Chondrocyte (in vitro differentiated cells): ENCODE results near the gene LIG3. TPM values are rescaled to one million over a fixed set of nuclear protein-coding genes. Genes with fewer than 3 reads are reported as not detected.

ENCODE experiments used
- DNase-seq: peaks from one replicate; pipeline ENCODE4 v3.0.0; 2021; ENCODE audit warnings: mixed read lengths, low spot score
- H3K27ac Mint-ChIP-seq: one replicate; pipeline ENCODE4 v1.8.0; 2021; ENCODE audit warnings: mild to moderate bottlenecking, moderate library complexity, mixed read lengths; ENCODE audit not compliant: unreplicated experiment
- H3K27me3 Mint-ChIP-seq: 2 replicates; pipeline ENCODE4 v1.8.0; 2021; ENCODE audit warnings: low read depth, mixed read lengths
- H3K36me3 Mint-ChIP-seq: 2 replicates; pipeline ENCODE4 v1.8.0; 2021; ENCODE audit warnings: low read depth, mixed read lengths
- H3K4me1 Mint-ChIP-seq: 2 replicates; pipeline ENCODE4 v1.8.0; 2021; ENCODE audit warnings: low read depth, mild to moderate bottlenecking, mixed read lengths
- H3K4me3 Mint-ChIP-seq: one replicate; pipeline ENCODE4 v1.8.0; 2021; ENCODE audit warnings: mild to moderate bottlenecking, moderate library complexity, mixed read lengths; ENCODE audit not compliant: unreplicated experiment
- H3K9me3 Mint-ChIP-seq: 2 replicates; pipeline ENCODE4 v1.8.0; 2021; ENCODE audit warnings: low read depth, mixed read lengths
- CTCF ChIP-seq: fragments of 200-600 bp; sonication (generic); IDR thresholded peaks from 2 replicates; pipeline ENCODE4 v1.5.0; 2021; ENCODE audit warnings: antibody characterized with exemption, mild to moderate bottlenecking, moderate library complexity
- total RNA-seq: library from RNA; stranded (reverse); gene quantifications from 3 replicates; pipeline ENCODE4 v1.2.1, GENCODE V29; 2021

LIG3 gene
- total RNA-seq, 1 donor from 2014 or later, result 26.0 TPM

GRCh38 chr17:34991606-34992005 is 11.3 kb downstream of the LIG3 start:
- Mint-ChIP-seq H3K9me3 (no peaks in the 10 kb centered on the region), H3K4me3 (no peak overlapping the region), H3K27ac (no peak overlapping the region), H3K36me3 (peaks cover 43% of the 10 kb centered on the region), H3K4me1 (peaks cover 3% of the 10 kb centered on the region), H3K27me3 (no peaks in the 10 kb centered on the region)
- no peak for TF ChIP-seq CTCF
- DNase-seq, result no peak

DNA sequence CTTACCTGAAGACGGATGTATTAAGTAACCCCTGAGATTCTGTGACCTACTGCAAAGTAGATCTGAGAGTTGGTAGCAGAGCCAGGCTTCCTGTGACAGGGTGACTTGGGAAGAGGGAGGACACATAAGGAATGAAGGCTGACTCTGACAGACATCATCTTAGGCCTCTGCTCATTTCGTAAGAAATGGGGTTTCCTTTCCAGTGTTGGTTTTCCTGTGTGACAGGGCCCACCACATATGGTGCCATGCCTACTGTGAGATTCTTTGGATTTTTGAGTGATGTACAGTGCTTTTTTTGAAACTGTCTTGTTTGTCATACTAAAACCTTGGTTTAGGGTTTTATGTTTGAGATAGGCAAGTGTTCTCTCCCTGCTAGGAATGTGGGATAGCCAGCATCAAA is 12.7 kb downstream of the LIG3 start:
- H3K36me3 Mint-ChIP-seq, result peaks cover 41% of the 10 kb centered on the region
- no peak for TF ChIP-seq CTCF
- DNase-seq, result no peak
- peaks cover 17% of the 10 kb centered on the region for H3K4me1 Mint-ChIP-seq
- no peak overlapping the region for H3K27ac Mint-ChIP-seq
- H3K27me3 Mint-ChIP-seq, result no peaks in the 10 kb centered on the region
- H3K9me3 Mint-ChIP-seq, result no peaks in the 10 kb centered on the region
- H3K4me3 Mint-ChIP-seq, result no peak overlapping the region

- Mint-ChIP-seq H3K9me3 (no peaks in the 10 kb centered on the region), H3K27me3 (no peaks in the 10 kb centered on the region), H3K4me3 (no peak overlapping the region), H3K27ac (peak overlapping the region; percentile 84), H3K4me1 (peaks cover 25% of the 10 kb centered on the region), H3K36me3 (peaks cover 31% of the 10 kb centered on the region)
- no peak for TF ChIP-seq CTCF
- DNase-seq, result no peak
Observed at GRCh38 chr17:34996422-34997285, 16.3 kb downstream of the LIG3 start.

DNA sequence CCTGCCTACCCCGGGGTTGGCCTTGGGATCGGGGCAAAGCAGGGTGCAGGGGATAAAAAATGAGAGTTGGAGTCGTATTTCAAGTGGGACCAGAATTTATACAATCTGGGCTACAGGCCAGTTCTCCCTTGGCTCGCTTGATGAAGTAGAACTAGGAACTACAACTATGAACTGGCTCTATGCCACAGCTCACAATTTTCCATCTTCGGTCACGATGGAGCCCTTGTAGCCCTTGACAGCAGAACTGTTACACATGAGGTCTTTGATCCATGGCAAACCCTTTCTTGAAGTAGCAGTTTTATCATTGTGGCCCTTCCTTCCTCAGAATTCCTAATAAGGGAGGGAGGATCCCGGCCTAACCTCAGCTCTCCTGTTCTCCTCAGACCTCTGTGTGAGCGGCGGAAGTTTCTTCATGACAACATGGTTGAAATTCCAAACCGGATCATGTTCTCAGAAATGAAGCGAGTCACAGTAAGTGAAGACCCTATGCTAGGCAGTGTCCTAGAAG is 17.1 kb downstream of the LIG3 start:
- no peak overlapping the region for H3K4me3 Mint-ChIP-seq
- H3K27me3 Mint-ChIP-seq, result no peaks in the 10 kb centered on the region
- no peak for DNase-seq
- peaks cover 28% of the 10 kb centered on the region for H3K4me1 Mint-ChIP-seq
- H3K27ac Mint-ChIP-seq, result peak overlapping the region; percentile 84
- TF ChIP-seq CTCF, result no peak
- peaks cover 33% of the 10 kb centered on the region for H3K36me3 Mint-ChIP-seq
- H3K9me3 Mint-ChIP-seq, result no peaks in the 10 kb centered on the region

DNA sequence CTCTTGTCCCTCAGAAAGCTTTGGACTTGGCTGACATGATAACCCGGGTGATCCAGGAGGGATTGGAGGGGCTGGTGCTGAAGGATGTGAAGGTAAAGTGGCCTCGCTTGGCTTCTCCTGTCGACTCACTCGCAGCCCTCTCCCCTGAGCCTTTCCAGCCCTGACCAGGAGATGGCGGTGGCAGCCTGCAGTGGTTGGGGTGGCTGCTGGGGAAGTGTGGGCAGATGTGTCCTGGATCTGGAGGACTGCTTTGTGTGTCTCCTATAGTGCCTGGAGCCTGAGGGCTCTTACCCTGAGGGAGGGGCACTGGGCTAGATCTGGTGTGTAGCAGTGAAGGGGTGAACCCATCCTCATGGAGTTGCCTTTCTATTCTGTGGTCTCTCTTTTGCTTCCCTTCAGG is 17.9 kb downstream of the LIG3 start:
- no peaks in the 10 kb centered on the region for H3K9me3 Mint-ChIP-seq
- no peak overlapping the region for H3K4me3 Mint-ChIP-seq
- H3K27ac Mint-ChIP-seq, result peak overlapping the region; percentile 84
- DNase-seq, result no peak
- peaks cover 28% of the 10 kb centered on the region for H3K36me3 Mint-ChIP-seq
- no peaks in the 10 kb centered on the region for H3K27me3 Mint-ChIP-seq
- H3K4me1 Mint-ChIP-seq, result peaks cover 36% of the 10 kb centered on the region
- peak; percentile 83 for TF ChIP-seq CTCF
